SK-N-SH treated with all-trans-retinoic acid at 6 μM for 48 hours (cell line): Measurements from ENCODE around the gene CLSTN2.

Experiments
- ATAC-seq: fragments of 200-7000 bp; cut with Tn5 transposase; 3 replicates; pipeline ENCODE4 v1.9.1; 2020; ENCODE audit warnings: mild to moderate bottlenecking, moderate library complexity
- ARNTL ChIP-seq: fragments of 450-650 bp; formaldehyde crosslinking; IDR thresholded peaks from 2 replicates; pipeline ENCODE4 v1.5.0; 2020; ENCODE audit warnings: low read depth, mild to moderate bottlenecking, moderate library complexity, borderline replicate concordance
- BACH2 ChIP-seq: fragments of 250-450 bp; sonication (Bioruptor Pico); IDR thresholded peaks from 2 replicates; pipeline ENCODE4 v1.9.0; 2021; ENCODE audit warnings: mild to moderate bottlenecking, borderline replicate concordance
- CREB5 ChIP-seq: fragments of 250-450 bp; sonication (Bioruptor Pico); IDR thresholded peaks from 2 replicates; pipeline ENCODE4 v1.5.1; 2020; ENCODE audit warnings: low read depth, mild to moderate bottlenecking, moderate library complexity
- CSDC2 ChIP-seq: fragments of 250-450 bp; sonication (Bioruptor Pico); IDR thresholded peaks from 2 replicates; pipeline ENCODE4 v1.5.0; 2020; ENCODE audit warnings: mild to moderate bottlenecking, moderate library complexity
- CSRNP3 ChIP-seq: fragments of 250-450 bp; sonication (Bioruptor Pico); IDR thresholded peaks from 2 replicates; pipeline ENCODE4 v1.5.1; 2021; ENCODE audit warnings: mild to moderate bottlenecking, moderate library complexity
- ESRRG ChIP-seq: fragments of 250-450 bp; sonication (Bioruptor Pico); IDR thresholded peaks from 2 replicates; pipeline ENCODE4 v1.6.1; 2021; ENCODE audit warnings: mild to moderate bottlenecking
- GLIS3 ChIP-seq: fragments of 250-450 bp; sonication (Bioruptor Pico); IDR thresholded peaks from 2 replicates; pipeline ENCODE4 v1.5.0; 2020; ENCODE audit warnings: mild to moderate bottlenecking, moderate library complexity
- ISL1 ChIP-seq: fragments of 250-450 bp; sonication (Bioruptor Pico); IDR thresholded peaks from 2 replicates; pipeline ENCODE4 v2.1.2; 2022; ENCODE audit warnings: mild to moderate bottlenecking, moderate library complexity
- OSR1 ChIP-seq: fragments of 250-450 bp; sonication (Bioruptor Pico); IDR thresholded peaks from 2 replicates; pipeline ENCODE4 v1.8.0; 2022; ENCODE audit warnings: moderate library complexity, mild to moderate bottlenecking, inconsistent platforms
- PATZ1 ChIP-seq: fragments of 250-450 bp; sonication (Bioruptor Pico); IDR thresholded peaks from 2 replicates; pipeline ENCODE4 v1.8.0; 2020; ENCODE audit warnings: mild to moderate bottlenecking, moderate library complexity, borderline replicate concordance
- POU6F1 ChIP-seq: fragments of 250-450 bp; sonication (Bioruptor Pico); IDR thresholded peaks from 2 replicates; pipeline ENCODE4 v1.8.0; 2021; ENCODE audit warnings: low read depth, mild to moderate bottlenecking, moderate library complexity, borderline replicate concordance
- PPARA ChIP-seq: fragments of 250-450 bp; sonication (Bioruptor Pico); IDR thresholded peaks from 2 replicates; pipeline ENCODE4 v1.5.0; 2020; ENCODE audit warnings: mild to moderate bottlenecking, borderline replicate concordance
- RARB ChIP-seq: fragments of 250-450 bp; sonication (Bioruptor Pico); IDR thresholded peaks from 2 replicates; pipeline ENCODE4 v1.8.0; 2021; ENCODE audit warnings: mild to moderate bottlenecking, moderate library complexity
- TCF4 ChIP-seq: fragments of 250-450 bp; sonication (Bioruptor Pico); IDR thresholded peaks from 2 replicates; pipeline ENCODE4 v1.8.0; 2021; ENCODE audit warnings: mild to moderate bottlenecking, moderate library complexity, borderline replicate concordance
- TOX ChIP-seq: fragments of 250-450 bp; sonication (Bioruptor Pico); IDR thresholded peaks from 2 replicates; pipeline ENCODE4 v1.8.0; 2021; ENCODE audit warnings: mild to moderate bottlenecking, moderate library complexity, borderline replicate concordance
- ZC3H10 ChIP-seq: fragments of 250-450 bp; sonication (Bioruptor Pico); IDR thresholded peaks from 2 replicates; pipeline ENCODE4 v1.5.1; 2021; ENCODE audit warnings: mild to moderate bottlenecking, moderate library complexity
- ZFP3 ChIP-seq: fragments of 250-450 bp; sonication (Bioruptor Pico); IDR thresholded peaks from 2 replicates; pipeline ENCODE4 v1.5.0; 2020; ENCODE audit warnings: mild to moderate bottlenecking, moderate library complexity
- ZFP30 ChIP-seq: fragments of 450-650 bp; formaldehyde crosslinking; IDR thresholded peaks from 2 replicates; pipeline ENCODE4 v1.5.0; 2022; ENCODE audit warnings: mild to moderate bottlenecking, moderate library complexity
- ZNF565 ChIP-seq: fragments of 450-650 bp; formaldehyde crosslinking; conservative IDR thresholded peaks from 2 replicates; pipeline ENCODE4 v1.5.0; 2020; ENCODE audit warnings: low read depth, mild to moderate bottlenecking, moderate library complexity
- ZNF70 ChIP-seq: fragments of 450-650 bp; formaldehyde crosslinking; IDR thresholded peaks from 2 replicates; pipeline ENCODE4 v1.5.0; 2020; ENCODE audit warnings: mild to moderate bottlenecking, moderate library complexity
- ZNF8 ChIP-seq: fragments of 450-650 bp; formaldehyde crosslinking; IDR thresholded peaks from 2 replicates; pipeline ENCODE4 v1.5.0; 2020; ENCODE audit warnings: mild to moderate bottlenecking, moderate library complexity

The CLSTN2 gene

GRCh38 chr3:140166861-140167599 lies 232.0 kb downstream of the CLSTN2 start:
- no peak for ATAC-seq
- TF ChIP-seq POU6F1 (CRISPR knock-in tag) (no peak), PATZ1 (CRISPR knock-in tag) (no peak), ISL1 (CRISPR knock-in tag) (no peak), ESRRG (CRISPR knock-in tag) (no peak), CREB5 (no peak), OSR1 (CRISPR knock-in tag) (no peak), ZNF8 (CRISPR knock-in tag) (no peak), BACH2 (CRISPR knock-in tag) (no peak), GLIS3 (CRISPR knock-in tag) (no peak), TCF4 (CRISPR knock-in tag) (no peak), PPARA (CRISPR knock-in tag) (no peak), RARB (CRISPR knock-in tag) (no peak), ZNF70 (no peak), CSDC2 (CRISPR knock-in tag) (no peak), ZFP3 (CRISPR knock-in tag) (no peak), ZC3H10 (CRISPR knock-in tag) (no peak), ZFP30 (CRISPR knock-in tag) (no peak)

GRCh38 chr3:140167600-140168281 lies 232.8 kb downstream of the CLSTN2 start:
- TF ChIP-seq ZFP3 (CRISPR knock-in tag) (no peak), ZNF8 (CRISPR knock-in tag) (no peak), CREB5 (no peak), RARB (CRISPR knock-in tag) (no peak), PATZ1 (CRISPR knock-in tag) (no peak), ZC3H10 (CRISPR knock-in tag) (no peak), BACH2 (CRISPR knock-in tag) (no peak), PPARA (CRISPR knock-in tag) (no peak), TCF4 (CRISPR knock-in tag) (no peak), TOX (CRISPR knock-in tag) (no peak)
- no peak for ATAC-seq

- ATAC-seq = no peak
- TF ChIP-seq ZNF565 (CRISPR knock-in tag) (no peak), ZFP3 (CRISPR knock-in tag) (no peak), CSRNP3 (CRISPR knock-in tag) (no peak), CREB5 (no peak), ISL1 (CRISPR knock-in tag) (no peak), ZNF70 (no peak), PATZ1 (CRISPR knock-in tag) (no peak), ZC3H10 (CRISPR knock-in tag) (no peak), ARNTL (CRISPR knock-in tag) (no peak), OSR1 (CRISPR knock-in tag) (no peak), PPARA (CRISPR knock-in tag) (no peak), GLIS3 (CRISPR knock-in tag) (no peak), ZFP30 (CRISPR knock-in tag) (no peak)
Measured at GRCh38 chr3:140170612-140171011, 235.6 kb downstream of the CLSTN2 start.
